Renal pelvis (tissue), 4 donors: ENCODE results near the gene NUDT2. TPM values are rescaled to one million over a fixed set of nuclear protein-coding genes. Genes with fewer than 3 reads are reported as not detected.
A peak's percentile ranks its signal among the peaks of the same experiment; 100 is the strongest.
"Not testable (repeated sequence)": the region's sequence is repeated elsewhere in the genome, so short reads cannot be mapped to it uniquely, and the experiment has no call there.

Experiments
- DNase-seq: peaks from one replicate; pipeline ENCODE4 v3.0.0-alpha.2; 2013
- polyA plus RNA-seq, 3 donors: library from polyadenylated mRNA; unstranded; fragments of 120-200 nt; gene quantifications; one replicate each; pipeline ENCODE4 v1.2.1, GENCODE V29; 2013; ENCODE audit not compliant: insufficient read length in 3 of 3

The NUDT2 gene
- polyA plus RNA-seq, 3 donors = 28.6 to 30.6 (median 30.5) TPM

- DNase-seq = not testable (repeated sequence)
Measured at GRCh38 chr9:34367751-34368410, 38.5 kb downstream of the NUDT2 start.

- DNase-seq = not testable (repeated sequence)
Measured at GRCh38 chr9:34368796-34369195, 39.4 kb downstream of the NUDT2 start.

- DNase-seq = no peak
Measured at GRCh38 chr9:34369636-34370035, 40.3 kb downstream of the NUDT2 start.

- DNase-seq = no peak
Measured at GRCh38 chr9:34370335-34370969, 41.1 kb downstream of the NUDT2 start.

GRCh38 chr9:34370970-34371880 lies 41.9 kb downstream of the NUDT2 start:
- DNase-seq = no peak

- no peak for DNase-seq
Measured at GRCh38 chr9:34371886-34372466, 42.6 kb downstream of the NUDT2 start.

GRCh38 chr9:34372467-34373011 lies 43.2 kb downstream of the NUDT2 start:
- DNase-seq = no peak

- DNase-seq = no peak
Measured at GRCh38 chr9:34373749-34374148, 44.4 kb downstream of the NUDT2 start.

GRCh38 chr9:34374339-34374738 lies 45.0 kb downstream of the NUDT2 start:
- DNase-seq = no peak

GRCh38 chr9:34374905-34375552 lies 45.7 kb downstream of the NUDT2 start:
- no peak for DNase-seq

GRCh38 chr9:34375901-34376595 lies 46.7 kb downstream of the NUDT2 start:
- DNase-seq = no peak

GRCh38 chr9:34376596-34377403 lies 47.4 kb downstream of the NUDT2 start, which contains the start of gene MYORG:
TSS of gene MYORG (minus strand) at chr9:34376898. CDS start at chr9:34372943, 3,955 bp downstream.
- DNase-seq = peak; percentile 90

- DNase-seq = no peak
Measured at GRCh38 chr9:34377404-34377746, 48.0 kb downstream of the NUDT2 start.

- DNase-seq = no peak
Measured at GRCh38 chr9:34378376-34379060, 49.1 kb downstream of the NUDT2 start.

- peak; percentile 75 for DNase-seq
Measured at GRCh38 chr9:34379334-34380033, 50.1 kb downstream of the NUDT2 start.

- DNase-seq = no peak
Measured at GRCh38 chr9:34380034-34380510, 50.7 kb downstream of the NUDT2 start.

GRCh38 chr9:34380511-34381315 lies 51.3 kb downstream of the NUDT2 start:
- no peak for DNase-seq

- no peak for DNase-seq
Measured at GRCh38 chr9:34381323-34381722, 52.0 kb downstream of the NUDT2 start.
